SK-N-SH treated with all-trans-retinoic acid at 6 μM for 48 hours (cell line): Measurements from ENCODE around the gene CXCL17.

Source experiments
- ATAC-seq: fragments of 200-7000 bp; cut with Tn5 transposase; 3 replicates; pipeline ENCODE4 v1.9.1; 2020; ENCODE audit warnings: mild to moderate bottlenecking, moderate library complexity
- ARNTL ChIP-seq: fragments of 450-650 bp; formaldehyde crosslinking; IDR thresholded peaks from 2 replicates; pipeline ENCODE4 v1.5.0; 2020; ENCODE audit warnings: low read depth, mild to moderate bottlenecking, moderate library complexity, borderline replicate concordance
- BACH2 ChIP-seq: fragments of 250-450 bp; sonication (Bioruptor Pico); IDR thresholded peaks from 2 replicates; pipeline ENCODE4 v1.9.0; 2021; ENCODE audit warnings: mild to moderate bottlenecking, borderline replicate concordance
- CREB5 ChIP-seq: fragments of 250-450 bp; sonication (Bioruptor Pico); IDR thresholded peaks from 2 replicates; pipeline ENCODE4 v1.5.1; 2020; ENCODE audit warnings: low read depth, mild to moderate bottlenecking, moderate library complexity
- ESRRG ChIP-seq: fragments of 250-450 bp; sonication (Bioruptor Pico); IDR thresholded peaks from 2 replicates; pipeline ENCODE4 v1.6.1; 2021; ENCODE audit warnings: mild to moderate bottlenecking
- GLIS3 ChIP-seq: fragments of 250-450 bp; sonication (Bioruptor Pico); IDR thresholded peaks from 2 replicates; pipeline ENCODE4 v1.5.0; 2020; ENCODE audit warnings: mild to moderate bottlenecking, moderate library complexity
- OSR1 ChIP-seq: fragments of 250-450 bp; sonication (Bioruptor Pico); IDR thresholded peaks from 2 replicates; pipeline ENCODE4 v1.8.0; 2022; ENCODE audit warnings: moderate library complexity, mild to moderate bottlenecking, inconsistent platforms
- PATZ1 ChIP-seq: fragments of 250-450 bp; sonication (Bioruptor Pico); IDR thresholded peaks from 2 replicates; pipeline ENCODE4 v1.8.0; 2020; ENCODE audit warnings: mild to moderate bottlenecking, moderate library complexity, borderline replicate concordance
- PPARA ChIP-seq: fragments of 250-450 bp; sonication (Bioruptor Pico); IDR thresholded peaks from 2 replicates; pipeline ENCODE4 v1.5.0; 2020; ENCODE audit warnings: mild to moderate bottlenecking, borderline replicate concordance
- RARB ChIP-seq: fragments of 250-450 bp; sonication (Bioruptor Pico); IDR thresholded peaks from 2 replicates; pipeline ENCODE4 v1.8.0; 2021; ENCODE audit warnings: mild to moderate bottlenecking, moderate library complexity
- SNAI2 ChIP-seq: fragments of 250-450 bp; sonication (Bioruptor Pico); IDR thresholded peaks from 2 replicates; pipeline ENCODE4 v1.5.0; 2020; ENCODE audit warnings: mild to moderate bottlenecking, moderate library complexity
- TCF4 ChIP-seq: fragments of 250-450 bp; sonication (Bioruptor Pico); IDR thresholded peaks from 2 replicates; pipeline ENCODE4 v1.8.0; 2021; ENCODE audit warnings: mild to moderate bottlenecking, moderate library complexity, borderline replicate concordance
- TOX ChIP-seq: fragments of 250-450 bp; sonication (Bioruptor Pico); IDR thresholded peaks from 2 replicates; pipeline ENCODE4 v1.8.0; 2021; ENCODE audit warnings: mild to moderate bottlenecking, moderate library complexity, borderline replicate concordance
- ZC3H10 ChIP-seq: fragments of 250-450 bp; sonication (Bioruptor Pico); IDR thresholded peaks from 2 replicates; pipeline ENCODE4 v1.5.1; 2021; ENCODE audit warnings: mild to moderate bottlenecking, moderate library complexity
- ZFP30 ChIP-seq: fragments of 450-650 bp; formaldehyde crosslinking; IDR thresholded peaks from 2 replicates; pipeline ENCODE4 v1.5.0; 2022; ENCODE audit warnings: mild to moderate bottlenecking, moderate library complexity
- ZNF565 ChIP-seq: fragments of 450-650 bp; formaldehyde crosslinking; conservative IDR thresholded peaks from 2 replicates; pipeline ENCODE4 v1.5.0; 2020; ENCODE audit warnings: low read depth, mild to moderate bottlenecking, moderate library complexity
- ZNF70 ChIP-seq: fragments of 450-650 bp; formaldehyde crosslinking; IDR thresholded peaks from 2 replicates; pipeline ENCODE4 v1.5.0; 2020; ENCODE audit warnings: mild to moderate bottlenecking, moderate library complexity
- ZNF8 ChIP-seq: fragments of 450-650 bp; formaldehyde crosslinking; IDR thresholded peaks from 2 replicates; pipeline ENCODE4 v1.5.0; 2020; ENCODE audit warnings: mild to moderate bottlenecking, moderate library complexity
- TF ChIP-seq, protein P1 (sequence below): fragments of 250-450 bp; sonication (Bioruptor Pico); IDR thresholded peaks from 2 replicates; pipeline ENCODE4 v1.5.0; 2020; ENCODE audit warnings: mild to moderate bottlenecking, moderate library complexity
- TF ChIP-seq, protein P2 (sequence below): fragments of 250-450 bp; sonication (Bioruptor Pico); IDR thresholded peaks from 2 replicates; pipeline ENCODE4 v1.5.1; 2021; ENCODE audit warnings: mild to moderate bottlenecking, moderate library complexity

CXCL17 gene

GRCh38 chr19:42436006-42436405 lies 6.7 kb downstream of the CXCL17 start:
- ATAC-seq = no peak
- TF ChIP-seq BACH2 (CRISPR knock-in tag) = no peak
- no peak for TF ChIP-seq TCF4 (CRISPR knock-in tag)
- TF ChIP-seq ZNF565 = no peak
- no peak for TF ChIP-seq PATZ1 (CRISPR knock-in tag)
- TF ChIP-seq, protein P1, sequence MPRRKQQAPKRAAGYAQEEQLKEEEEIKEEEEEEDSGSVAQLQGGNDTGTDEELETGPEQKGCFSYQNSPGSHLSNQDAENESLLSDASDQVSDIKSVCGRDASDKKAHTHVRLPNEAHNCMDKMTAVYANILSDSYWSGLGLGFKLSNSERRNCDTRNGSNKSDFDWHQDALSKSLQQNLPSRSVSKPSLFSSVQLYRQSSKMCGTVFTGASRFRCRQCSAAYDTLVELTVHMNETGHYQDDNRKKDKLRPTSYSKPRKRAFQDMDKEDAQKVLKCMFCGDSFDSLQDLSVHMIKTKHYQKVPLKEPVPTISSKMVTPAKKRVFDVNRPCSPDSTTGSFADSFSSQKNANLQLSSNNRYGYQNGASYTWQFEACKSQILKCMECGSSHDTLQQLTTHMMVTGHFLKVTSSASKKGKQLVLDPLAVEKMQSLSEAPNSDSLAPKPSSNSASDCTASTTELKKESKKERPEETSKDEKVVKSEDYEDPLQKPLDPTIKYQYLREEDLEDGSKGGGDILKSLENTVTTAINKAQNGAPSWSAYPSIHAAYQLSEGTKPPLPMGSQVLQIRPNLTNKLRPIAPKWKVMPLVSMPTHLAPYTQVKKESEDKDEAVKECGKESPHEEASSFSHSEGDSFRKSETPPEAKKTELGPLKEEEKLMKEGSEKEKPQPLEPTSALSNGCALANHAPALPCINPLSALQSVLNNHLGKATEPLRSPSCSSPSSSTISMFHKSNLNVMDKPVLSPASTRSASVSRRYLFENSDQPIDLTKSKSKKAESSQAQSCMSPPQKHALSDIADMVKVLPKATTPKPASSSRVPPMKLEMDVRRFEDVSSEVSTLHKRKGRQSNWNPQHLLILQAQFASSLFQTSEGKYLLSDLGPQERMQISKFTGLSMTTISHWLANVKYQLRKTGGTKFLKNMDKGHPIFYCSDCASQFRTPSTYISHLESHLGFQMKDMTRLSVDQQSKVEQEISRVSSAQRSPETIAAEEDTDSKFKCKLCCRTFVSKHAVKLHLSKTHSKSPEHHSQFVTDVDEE = no peak
- no peak for TF ChIP-seq ZNF70 (CRISPR knock-in tag)
- no peak for TF ChIP-seq PPARA (CRISPR knock-in tag)
- TF ChIP-seq RARB = no peak
- TF ChIP-seq ESRRG (CRISPR knock-in tag) = no peak
- TF ChIP-seq, all 23 proteins: peak for 0

GRCh38 chr19:42435316-42435715 lies 7.4 kb downstream of the CXCL17 start:
- TF ChIP-seq CREB5 (CRISPR knock-in tag) (no peak), GLIS3 (CRISPR knock-in tag) (no peak), ESRRG (CRISPR knock-in tag) (no peak), ZFP30 (CRISPR knock-in tag) (no peak), TCF4 (CRISPR knock-in tag) (no peak), ZNF8 (CRISPR knock-in tag) (no peak), TOX (CRISPR knock-in tag) (no peak), ARNTL (CRISPR knock-in tag) (no peak), ZNF70 (CRISPR knock-in tag) (no peak), OSR1 (CRISPR knock-in tag) (no peak), SNAI2 (CRISPR knock-in tag) (no peak), PPARA (CRISPR knock-in tag) (no peak), ZC3H10 (no peak), RARB (no peak), BACH2 (CRISPR knock-in tag) (no peak), ZNF565 (no peak)
- TF ChIP-seq, protein P2, sequence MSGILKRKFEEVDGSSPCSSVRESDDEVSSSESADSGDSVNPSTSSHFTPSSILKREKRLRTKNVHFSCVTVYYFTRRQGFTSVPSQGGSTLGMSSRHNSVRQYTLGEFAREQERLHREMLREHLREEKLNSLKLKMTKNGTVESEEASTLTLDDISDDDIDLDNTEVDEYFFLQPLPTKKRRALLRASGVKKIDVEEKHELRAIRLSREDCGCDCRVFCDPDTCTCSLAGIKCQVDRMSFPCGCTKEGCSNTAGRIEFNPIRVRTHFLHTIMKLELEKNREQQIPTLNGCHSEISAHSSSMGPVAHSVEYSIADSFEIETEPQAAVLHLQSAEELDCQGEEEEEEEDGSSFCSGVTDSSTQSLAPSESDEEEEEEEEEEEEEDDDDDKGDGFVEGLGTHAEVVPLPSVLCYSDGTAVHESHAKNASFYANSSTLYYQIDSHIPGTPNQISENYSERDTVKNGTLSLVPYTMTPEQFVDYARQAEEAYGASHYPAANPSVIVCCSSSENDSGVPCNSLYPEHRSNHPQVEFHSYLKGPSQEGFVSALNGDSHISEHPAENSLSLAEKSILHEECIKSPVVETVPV (CRISPR knock-in tag) = no peak
- TF ChIP-seq, protein P1 = no peak
- ATAC-seq = no peak
